Small intestine (tissue), 7 donors: Measurements from ENCODE around the gene MAPK8IP2. TPM values are rescaled to one million over a fixed set of nuclear protein-coding genes. Genes with fewer than 3 reads are reported as not detected.
A peak's percentile ranks its signal among the peaks of the same experiment; 100 is the strongest.

Experiments used
- DNase-seq, 2 donors: peaks; one replicate each; pipeline versions ENCODE4 v3.0.0 to v3.0.0-alpha.2; 2013
- FAIRE-seq: peaks from 2 replicates; lab custom pipeline; 2012; peaks lifted over from hg19 to GRCh38; lab: Jason Lieb, UNC
- H3K27ac ChIP-seq, 3 donors: one replicate each; pipeline ENCODE4 v1.5.1; 2013; ENCODE audit warnings: low read length in 2 of 3, mild to moderate bottlenecking in 2 of 3, control low read depth in 1 of 3, inconsistent platforms in 1 of 3, low read depth in 1 of 3, moderate library complexity in 1 of 3
- H3K27me3 ChIP-seq, 3 donors: one replicate each; pipeline ENCODE4 v1.6.1; 2013; ENCODE audit warnings: low read length in 3 of 3, inconsistent platforms in 1 of 3; ENCODE audit not compliant: control insufficient read depth in 3 of 3, insufficient read depth in 3 of 3
- H3K36me3 ChIP-seq, 3 donors: one replicate each; pipeline ENCODE4 v1.6.1; 2013; ENCODE audit warnings: low read length in 3 of 3, inconsistent platforms in 1 of 3, low read depth in 1 of 3, mild to moderate bottlenecking in 1 of 3, moderate library complexity in 1 of 3; ENCODE audit not compliant: control insufficient read depth in 3 of 3, insufficient read depth in 2 of 3
- H3K4me1 ChIP-seq, 3 donors: one replicate each; pipeline ENCODE4 v1.6.1; 2013; ENCODE audit warnings: low read length in 2 of 3, inconsistent platforms in 1 of 3, low read depth in 1 of 3, mild to moderate bottlenecking in 1 of 3, moderate library complexity in 1 of 3; ENCODE audit not compliant: control insufficient read depth in 3 of 3, insufficient read depth in 2 of 3
- H3K4me3 ChIP-seq, 3 donors: one replicate each; pipeline ENCODE4 v1.5.1; 2013; ENCODE audit warnings: low read length in 3 of 3, control low read depth in 1 of 3, inconsistent platforms in 1 of 3, low read depth in 1 of 3, mild to moderate bottlenecking in 1 of 3, moderate library complexity in 1 of 3
- H3K9me3 ChIP-seq, 2 donors: one replicate each; pipeline ENCODE4 v1.6.1; 2013; ENCODE audit warnings: low read depth in 1 of 2, low read length in 1 of 2; ENCODE audit not compliant: control insufficient read depth in 2 of 2, insufficient read depth in 1 of 2
- WGBS, 3 donors: extraction: QIAGEN DNeasy Blood & Tissue Kit; methylation state at CpG; one replicate each; pipeline ENCODE4 v1.1.7; 2013; 5-methylcytosine and 5-hydroxymethylcytosine counted together
- polyA plus RNA-seq, 4 donors: library from polyadenylated mRNA; stranded (reverse) in 3 of 4; unstranded in 1 of 4; fragments of 200-250 nt in 3 of 4; fragments of 120-200 nt in 1 of 4; gene quantifications; one replicate each; pipeline versions ENCODE4 v1.2.1 to v1.2.3, GENCODE V29; 2013
- donor health status: healthy with polysubstance abuse.
- donor health status: control.
- donor health status: control.
- donor health status: Bipolar disorder and iron deficiency.
- donor health status: healthy.

MAPK8IP2 gene
- polyA plus RNA-seq, 4 donors, result 0.22 to 3.5 (median 0.82) TPM

DNA sequence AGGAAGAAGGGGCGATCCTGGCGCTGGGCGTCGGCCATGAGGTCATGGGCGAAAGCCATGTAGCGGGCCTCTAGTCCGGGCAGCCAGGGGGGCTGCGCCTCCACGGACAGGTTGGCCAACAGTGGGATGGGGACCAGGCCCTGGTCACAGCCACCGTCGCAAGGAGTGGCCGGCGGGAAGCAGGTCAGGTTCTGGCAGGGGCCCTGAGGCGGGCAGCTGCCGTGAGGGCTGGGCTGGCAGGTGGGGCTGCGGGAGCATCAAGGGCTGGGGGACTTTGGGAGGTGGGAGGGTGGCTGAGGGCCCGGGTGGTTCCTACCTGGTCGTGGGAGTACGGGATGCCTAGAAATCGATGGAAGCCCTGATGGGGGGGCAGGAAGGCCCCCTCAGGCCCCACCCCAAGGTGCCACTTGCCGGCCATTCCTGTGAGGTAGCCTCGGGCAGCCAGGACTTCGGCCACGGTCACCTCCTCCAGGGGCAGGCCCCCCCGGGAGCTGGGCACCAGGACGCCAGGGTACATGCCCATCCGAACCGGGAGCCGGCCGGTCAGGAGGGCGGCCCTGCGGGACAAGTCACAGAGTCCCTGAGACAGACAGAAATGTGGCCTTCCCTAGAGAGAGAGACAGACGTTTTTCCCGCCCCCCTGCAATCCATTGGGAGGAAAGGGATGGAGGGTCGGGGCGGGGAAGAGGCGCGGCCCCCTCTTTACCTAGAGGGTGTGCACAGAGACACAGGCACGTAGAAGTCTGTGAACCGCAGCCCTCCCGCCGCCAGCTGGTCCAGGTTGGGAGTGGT lies 26.5 kb downstream of the MAPK8IP2 start:
- peaks cover 0 to 14% (median 0%) of the 10 kb centered on the region in 3 donors for H3K36me3 ChIP-seq
- no peaks in the 10 kb centered on the region for H3K27me3 ChIP-seq
- no peak for FAIRE-seq
- no peak for DNase-seq
- peak overlapping the region; percentile 61 to 93 (median 77) for H3K4me3 ChIP-seq
- WGBS, 3 donors, result 47 to 77% (median 72%) methylated on average over 35 to 42 of the region's 42 CpGs
- H3K9me3 ChIP-seq, result no peaks in the 10 kb centered on the region
- H3K4me1 ChIP-seq, result peaks cover 5 to 36% (median 12%) of the 10 kb centered on the region in 3 donors
- H3K27ac ChIP-seq, result peak overlapping the region; percentile 52 to 87 (median 64)

DNA sequence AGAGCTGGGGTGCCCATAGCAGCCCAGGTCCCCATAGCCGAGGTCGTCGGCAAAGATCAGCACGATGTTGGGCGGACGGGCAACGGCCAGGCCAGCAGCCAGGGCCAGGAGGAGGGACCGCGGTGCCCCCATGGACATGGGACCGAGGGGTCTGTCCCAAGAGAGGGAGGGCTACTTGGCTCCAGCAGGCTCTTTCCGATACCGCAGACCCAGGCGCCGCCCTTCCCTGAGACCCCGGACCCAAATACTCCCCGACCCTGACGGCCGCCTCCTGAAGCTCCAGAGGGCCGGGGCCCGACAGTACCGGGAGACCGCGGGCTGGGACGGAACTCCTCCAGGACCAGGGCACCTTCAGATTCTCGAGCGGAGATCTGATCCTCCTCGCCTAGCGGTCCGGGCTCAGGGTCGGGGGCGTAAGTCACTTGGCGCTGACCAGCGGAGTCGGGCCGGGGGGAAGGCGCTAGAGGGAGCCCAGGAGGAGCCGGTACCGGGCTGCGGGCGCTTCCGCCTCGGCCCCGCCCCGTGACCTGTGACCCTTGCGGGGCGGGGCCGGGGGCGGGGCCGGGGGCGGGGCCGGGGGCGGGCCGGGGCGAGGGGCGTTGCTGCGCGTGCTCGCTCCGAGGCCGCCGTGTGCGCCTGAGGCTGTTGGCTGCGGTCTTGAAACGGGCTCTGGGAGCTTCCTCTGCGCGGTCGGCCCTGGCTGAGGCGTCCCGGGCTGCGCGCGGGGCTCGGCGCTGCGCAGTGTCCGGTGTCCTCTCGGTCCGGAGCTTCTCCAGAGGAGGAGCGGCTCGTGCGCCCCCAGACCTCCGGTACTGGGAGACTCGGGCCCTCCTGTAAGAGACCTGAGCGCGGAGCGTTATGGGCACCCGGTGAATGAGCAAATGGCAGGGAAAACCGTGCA lies 27.3 kb downstream of the MAPK8IP2 start, which contains the start of gene ARSA:
Gene ARSA (minus strand): TSS at position 511 of the 901 bp plus-strand sequence. CDS start 373 bp downstream, at position 138.
- FAIRE-seq, result no peak
- peak; percentile 85 to 90 for DNase-seq
- Histone ChIP-seq H3K4me1 (peaks cover 5 to 29% (median 10%) of the 10 kb centered on the region in 3 donors), H3K4me3 (peak within 1 kb of the TSS; percentile 68 to 93 (median 77)), H3K9me3 (no peaks in the 10 kb centered on the region), H3K27me3 (no peaks in the 10 kb centered on the region), H3K36me3 (peaks cover 0 to 14% (median 0%) of the 10 kb centered on the region in 3 donors), H3K27ac (peak within 1 kb of the TSS; percentile 69 to 87 (median 73))
- 1 to 4% (median 2%) methylated on average over 71 to 88 of the region's 88 CpGs for WGBS, 3 donors

DNA sequence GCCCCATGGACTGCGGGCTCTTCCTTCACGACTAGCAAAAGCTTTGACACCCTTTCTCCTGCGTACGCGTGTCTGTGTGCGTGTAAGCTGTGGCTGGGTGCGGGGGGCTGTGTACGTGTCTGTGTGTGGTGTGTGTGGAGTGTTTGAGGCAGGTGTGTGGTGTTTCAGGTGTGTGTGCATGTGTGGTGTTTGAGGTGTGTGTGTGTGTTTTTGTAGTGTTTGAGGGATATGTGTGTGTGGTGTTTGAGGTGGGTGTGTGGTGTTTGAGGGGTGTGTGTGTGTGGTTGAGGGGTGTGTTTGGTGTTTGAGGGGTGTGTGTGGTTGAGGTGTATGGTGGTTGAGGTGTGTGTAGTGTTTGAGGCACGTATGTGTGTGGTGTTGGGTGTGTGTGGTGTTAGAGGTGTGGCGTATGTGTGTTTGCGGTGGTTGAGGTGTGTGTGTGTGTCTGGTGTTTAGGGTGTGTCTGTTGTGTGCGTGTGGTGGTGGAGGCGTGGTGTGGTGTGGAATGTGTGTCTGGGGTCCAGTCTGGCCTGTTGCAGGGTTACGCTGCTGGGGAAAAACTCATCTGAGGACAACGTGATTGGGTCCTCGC lies 28.0 kb downstream of the MAPK8IP2 start:
- Histone ChIP-seq H3K36me3 (peaks cover 0 to 14% (median 0%) of the 10 kb centered on the region in 3 donors), H3K9me3 (no peaks in the 10 kb centered on the region), H3K27me3 (no peaks in the 10 kb centered on the region), H3K27ac (peak overlapping the region; percentile 69 to 73 (median 73)), H3K4me3 (peak overlapping the region; percentile 45 to 68 (median 51)), H3K4me1 (peaks cover 5 to 24% (median 10%) of the 10 kb centered on the region in 3 donors)
- 20 to 23% (median 21%) methylated on average over 16 of the region's 16 CpGs for WGBS, 3 donors
- FAIRE-seq, result no peak
- peak in 1 of 2 donors; percentile 20 for DNase-seq

DNA sequence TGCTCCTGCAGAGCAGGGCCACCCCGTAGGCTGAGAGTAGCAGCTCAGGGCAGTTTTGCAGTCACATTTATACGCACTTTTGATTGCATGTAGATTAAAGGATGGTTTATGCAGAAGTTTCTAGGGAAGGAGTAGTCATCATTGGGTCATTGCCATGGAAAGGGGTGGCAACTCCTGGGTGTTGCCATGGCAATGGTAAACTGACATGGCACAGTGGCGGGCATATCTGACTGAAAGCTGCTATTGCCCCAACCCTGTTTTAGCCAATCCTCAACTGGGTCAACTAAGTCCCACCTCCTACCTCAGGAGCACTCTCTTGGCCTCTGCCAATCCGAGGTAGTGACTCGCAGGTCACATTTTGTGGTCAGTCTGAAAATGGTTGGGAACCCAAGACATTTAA lies 29.8 kb downstream of the MAPK8IP2 start:
- Histone ChIP-seq H3K4me1 (peaks cover 3 to 21% (median 10%) of the 10 kb centered on the region in 3 donors), H3K4me3 (no peak overlapping the region), H3K9me3 (no peaks in the 10 kb centered on the region), H3K27ac (no peak overlapping the region), H3K27me3 (no peaks in the 10 kb centered on the region), H3K36me3 (peaks cover 0 to 13% (median 0%) of the 10 kb centered on the region in 3 donors)
- DNase-seq, result no peak
- WGBS, 3 donors, result 90 to 92% (median 92%) methylated on average over 5 of the region's 5 CpGs
- no peak for FAIRE-seq

DNA sequence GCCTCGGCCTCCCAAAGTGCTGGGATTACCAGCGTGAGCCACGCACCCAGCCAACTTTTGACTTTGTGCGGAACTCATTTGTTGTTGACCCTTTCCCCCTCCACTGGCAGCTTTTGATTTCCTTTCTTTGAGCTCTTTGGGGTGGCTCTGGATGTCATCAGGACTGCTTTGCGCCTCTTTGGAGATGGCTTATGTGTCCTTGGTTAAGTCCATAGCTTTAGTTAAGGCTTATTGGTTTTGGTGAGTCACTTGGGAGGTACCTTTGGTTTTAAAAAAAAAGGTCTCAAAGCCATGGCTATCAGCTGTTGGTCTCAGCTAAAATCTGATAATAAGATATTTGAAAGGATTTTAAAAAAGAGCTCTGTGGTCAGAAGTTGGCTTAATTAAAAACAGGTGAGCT lies 32.5 kb downstream of the MAPK8IP2 start:
- Histone ChIP-seq H3K36me3 (no peaks in the 10 kb centered on the region), H3K9me3 (no peaks in the 10 kb centered on the region), H3K4me3 (no peak overlapping the region), H3K27ac (no peak overlapping the region), H3K27me3 (peaks cover 0 to 2% (median 0%) of the 10 kb centered on the region in 3 donors), H3K4me1 (peaks cover 0 to 6% (median 0%) of the 10 kb centered on the region in 3 donors)
- DNase-seq (no peak), FAIRE-seq (no peak)
- WGBS, 3 donors, result 83 to 91% (median 87%) methylated on average over 5 of the region's 5 CpGs

DNA sequence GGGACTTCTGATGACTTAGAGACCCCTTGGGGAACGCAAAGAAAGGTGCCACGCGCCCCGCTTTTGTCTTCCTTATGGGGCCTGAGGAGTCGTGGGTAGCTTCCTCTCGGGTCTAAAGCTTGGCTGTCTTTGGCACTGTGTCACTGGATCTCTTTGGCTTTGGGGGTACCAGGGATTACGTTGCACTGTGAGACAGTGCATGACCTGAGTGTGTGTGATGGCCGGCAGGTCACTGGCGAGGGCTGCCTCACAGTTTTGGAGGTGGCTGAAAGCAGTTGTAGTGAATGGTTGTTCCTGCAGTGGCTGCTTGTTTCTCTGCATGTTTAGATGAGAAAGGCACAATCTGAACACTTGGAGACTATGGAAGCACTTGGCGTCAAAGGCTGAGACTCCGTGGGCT lies 33.2 kb downstream of the MAPK8IP2 start:
- H3K36me3 ChIP-seq, result no peaks in the 10 kb centered on the region
- H3K4me3 ChIP-seq, result no peak overlapping the region
- FAIRE-seq, result no peak
- peaks cover 0 to 2% (median 0%) of the 10 kb centered on the region in 3 donors for H3K27me3 ChIP-seq
- 87 to 92% (median 88%) methylated on average over 11 of the region's 11 CpGs for WGBS, 3 donors
- no peak for DNase-seq
- H3K27ac ChIP-seq, result no peak overlapping the region
- H3K9me3 ChIP-seq, result no peaks in the 10 kb centered on the region
- H3K4me1 ChIP-seq, result peaks cover 0 to 3% (median 0%) of the 10 kb centered on the region in 3 donors

DNA sequence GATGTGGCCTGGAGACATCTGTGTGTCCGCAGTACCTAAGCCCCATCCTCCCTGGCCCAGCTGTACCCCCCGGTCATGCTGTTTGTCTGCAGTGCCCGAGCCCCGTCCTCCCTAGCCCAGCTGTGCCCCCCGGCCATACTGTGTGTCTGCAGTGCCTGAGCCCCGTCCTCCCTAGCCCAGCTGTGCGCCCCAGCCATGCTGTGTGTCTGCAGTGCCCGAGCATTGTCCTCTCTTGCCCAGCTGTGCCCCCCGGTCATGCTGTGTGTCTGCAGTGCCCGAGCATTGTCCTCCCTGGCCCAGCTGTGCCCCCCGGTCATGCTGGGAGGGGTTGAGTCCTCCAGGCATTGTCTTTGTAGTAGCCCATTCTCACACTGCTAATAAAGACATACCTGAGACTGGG lies 35.0 kb downstream of the MAPK8IP2 start:
- Histone ChIP-seq H3K27ac (no peak overlapping the region), H3K36me3 (no peaks in the 10 kb centered on the region), H3K27me3 (peaks cover 0 to 2% (median 0%) of the 10 kb centered on the region in 3 donors), H3K9me3 (no peaks in the 10 kb centered on the region), H3K4me1 (no peaks in the 10 kb centered on the region), H3K4me3 (no peak overlapping the region)
- no peak for DNase-seq
- 93 to 95% (median 94%) methylated on average over 11 of the region's 11 CpGs for WGBS, 3 donors
- no peak for FAIRE-seq
